Measurements from ENCODE around the gene NUB1.
"Not testable (repeated sequence)": the region's sequence is repeated elsewhere in the genome, so short reads cannot be mapped to it uniquely, and the experiment has no call there.

The NUB1 gene

DNA sequence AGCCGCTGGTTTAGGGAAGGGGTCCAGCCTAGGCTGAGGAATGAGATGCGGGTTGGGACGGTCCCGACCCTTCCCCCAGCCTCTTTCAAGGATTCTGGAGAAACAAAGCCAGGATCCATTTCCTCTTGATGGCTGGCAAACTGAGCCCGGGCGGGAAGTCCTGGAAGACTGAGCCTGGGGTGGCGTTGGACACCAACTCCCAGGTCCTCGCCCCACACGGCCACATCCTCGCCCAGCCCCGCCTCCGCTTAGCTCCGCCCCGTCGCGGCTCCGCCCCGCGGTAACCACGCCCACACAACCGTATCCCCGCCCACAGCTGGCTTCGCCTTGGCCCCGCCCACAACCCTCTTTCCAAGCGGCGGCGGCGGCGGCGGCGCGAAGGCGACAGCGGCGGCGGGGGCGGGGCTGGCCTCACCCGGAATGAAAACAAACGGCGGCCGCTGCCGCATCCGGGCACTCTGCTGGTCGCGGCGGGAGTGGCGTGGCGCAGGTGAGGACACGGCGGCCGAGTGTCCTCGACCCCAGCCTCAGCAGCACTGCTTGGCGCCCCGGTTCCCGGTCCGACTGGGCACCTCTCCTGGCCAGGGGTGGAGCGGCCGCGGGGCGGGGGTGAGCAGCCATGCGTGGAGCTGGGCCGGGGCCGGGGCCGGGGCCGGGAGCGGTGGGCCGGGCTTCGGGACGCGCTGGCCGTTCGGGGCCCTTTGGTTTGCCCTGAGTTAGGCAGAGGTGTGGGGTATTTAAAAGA is at the start of gene NUB1:
NUB1 (plus strand) TSS at position 456 of the 745 bp plus-strand sequence. CDS start 3,538 bp downstream, outside the sequence.
- DNase-seq, result peak; percentile 97

GRCh38 chr7:151292850-151293249 is 48.8 kb upstream of the NUB1 start:
- no peak for DNase-seq
- ATAC-seq, result no peak

More for the DNA sequence above, at the start of gene NUB1:
- peak; percentile 82 for ATAC-seq

DNA sequence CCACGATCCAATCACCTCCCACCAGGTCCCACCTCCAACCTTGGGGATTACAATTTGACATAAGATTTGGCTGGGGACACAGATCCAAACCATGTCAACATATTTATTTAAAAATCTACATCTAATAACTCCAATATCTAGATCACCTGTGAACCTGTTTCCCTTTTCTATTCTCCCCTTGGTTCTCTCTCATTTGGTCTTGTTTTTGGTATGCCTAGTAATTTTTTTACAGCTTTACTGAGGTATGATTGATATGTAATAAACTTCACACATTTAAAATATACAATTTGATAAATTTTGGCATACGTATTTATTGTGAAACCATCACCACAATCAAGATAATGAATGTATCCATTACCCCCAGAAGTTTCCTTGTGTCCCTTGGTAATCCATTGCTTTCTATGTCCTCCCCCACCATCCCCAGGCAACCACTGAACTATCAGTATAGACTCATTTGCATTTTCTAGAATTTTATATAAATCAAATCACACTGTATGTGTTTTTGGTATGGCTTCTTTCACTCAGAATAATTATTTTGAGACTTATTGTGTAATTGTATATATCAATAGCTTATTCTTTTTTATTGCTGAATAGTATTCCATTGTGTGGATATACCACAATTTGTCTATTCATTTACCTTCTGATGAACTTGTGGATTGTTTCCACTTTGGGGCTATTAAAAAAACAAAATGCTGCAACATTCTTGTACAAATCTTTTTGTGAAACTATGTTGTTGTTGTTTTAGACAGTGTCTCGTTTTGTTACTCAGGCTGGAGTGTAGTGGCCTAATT is 45.2 kb upstream of the NUB1 start:
- DNase-seq, result no peak
- ATAC-seq, result no peak

- ATAC-seq, result no peak
- no peak for DNase-seq
Observed at GRCh38 chr7:151298765-151299164, 42.8 kb upstream of the NUB1 start.

- DNase-seq, result no peak
- ATAC-seq, result no peak
Observed at GRCh38 chr7:151299530-151299929, 42.1 kb upstream of the NUB1 start.

- ATAC-seq, result no peak
Observed at GRCh38 chr7:151299940-151300645, 41.5 kb upstream of the NUB1 start.

GRCh38 chr7:151301471-151302462 is 39.8 kb upstream of the NUB1 start:
- no peak for DNase-seq
- no peak for ATAC-seq

More at GRCh38 chr7:151299940-151300645, 41.5 kb upstream of the NUB1 start:
- no peak for DNase-seq

DNA sequence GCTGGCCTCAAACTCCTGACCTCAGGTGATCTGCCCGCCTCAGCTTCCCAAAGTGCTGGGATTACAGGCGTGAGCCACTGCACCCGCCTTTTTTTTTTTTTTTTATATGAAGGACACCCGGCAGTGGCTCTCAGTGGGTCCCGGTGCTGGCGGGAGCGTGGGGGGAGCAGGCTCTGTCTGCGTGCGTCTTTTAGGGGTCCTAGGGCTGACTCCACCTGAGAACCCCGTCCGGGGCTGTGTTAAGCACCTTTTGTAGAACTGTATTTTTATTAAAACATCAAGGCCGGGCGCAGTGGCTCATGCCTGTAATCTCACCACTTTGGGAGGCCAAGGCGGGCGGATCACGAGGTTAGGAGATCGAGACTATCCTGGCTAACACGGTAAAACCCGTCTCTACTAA is 37.4 kb upstream of the NUB1 start:
- DNase-seq, result not testable (repeated sequence)

GRCh38 chr7:151304856-151305255 is 36.8 kb upstream of the NUB1 start:
- DNase-seq (no peak), ATAC-seq (no peak)

More for the DNA sequence above, 37.4 kb upstream of the NUB1 start:
- not testable (repeated sequence) for ATAC-seq

GRCh38 chr7:151306374-151306773 is 35.2 kb upstream of the NUB1 start:
- DNase-seq (no peak), ATAC-seq (no peak)

DNA sequence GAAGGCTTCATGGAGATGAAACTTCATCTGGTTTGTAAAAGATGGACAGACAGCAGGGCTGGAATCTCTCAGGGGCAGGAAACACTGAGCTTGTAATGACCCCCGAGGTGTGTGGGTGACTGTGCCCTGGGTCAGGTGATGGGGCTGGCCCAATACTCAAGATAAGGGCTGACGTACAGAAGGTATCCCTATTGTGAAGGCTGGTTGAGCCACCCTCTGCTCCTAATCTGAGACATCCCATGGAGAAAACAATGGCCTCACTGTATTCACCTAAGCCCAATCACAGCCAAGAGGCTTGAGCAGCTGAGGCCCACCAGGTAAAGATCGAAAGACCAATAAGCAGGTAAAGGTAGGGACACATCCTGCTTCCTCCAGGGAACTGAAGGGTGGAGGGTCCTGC is 34.8 kb upstream of the NUB1 start:
- no peak for DNase-seq
- no peak for ATAC-seq

- no peak for DNase-seq
- ATAC-seq, result no peak
Observed at GRCh38 chr7:151307536-151307935, 34.1 kb upstream of the NUB1 start.

GRCh38 chr7:151308256-151308655 is 33.4 kb upstream of the NUB1 start:
- no peak for DNase-seq
- ATAC-seq, result no peak

DNA sequence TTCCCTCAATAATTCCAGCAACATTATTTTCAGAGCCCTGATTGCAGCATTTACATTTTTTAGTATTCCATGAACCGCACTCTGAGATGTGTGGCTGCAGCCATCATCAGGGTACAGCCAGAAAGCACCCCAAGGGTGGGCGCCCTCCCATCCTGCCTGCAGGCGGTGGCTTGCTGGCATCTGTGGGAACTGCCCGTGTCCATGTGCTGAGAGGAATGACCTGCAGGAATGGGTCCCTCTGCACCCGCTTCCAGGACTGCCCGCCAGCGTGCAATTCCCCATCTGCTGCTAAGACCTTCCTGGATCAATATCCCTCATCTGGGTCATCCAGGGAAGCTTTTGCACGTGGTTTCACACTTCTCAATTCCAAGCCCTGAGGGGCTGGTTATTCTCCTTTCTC is 32.8 kb upstream of the NUB1 start:
- DNase-seq (no peak), ATAC-seq (no peak)

GRCh38 chr7:151309311-151309710 is 32.3 kb upstream of the NUB1 start:
- ATAC-seq (no peak), DNase-seq (no peak)

GRCh38 chr7:151310578-151310977 is 31.0 kb upstream of the NUB1 start:
- DNase-seq (no peak), ATAC-seq (no peak)

DNA sequence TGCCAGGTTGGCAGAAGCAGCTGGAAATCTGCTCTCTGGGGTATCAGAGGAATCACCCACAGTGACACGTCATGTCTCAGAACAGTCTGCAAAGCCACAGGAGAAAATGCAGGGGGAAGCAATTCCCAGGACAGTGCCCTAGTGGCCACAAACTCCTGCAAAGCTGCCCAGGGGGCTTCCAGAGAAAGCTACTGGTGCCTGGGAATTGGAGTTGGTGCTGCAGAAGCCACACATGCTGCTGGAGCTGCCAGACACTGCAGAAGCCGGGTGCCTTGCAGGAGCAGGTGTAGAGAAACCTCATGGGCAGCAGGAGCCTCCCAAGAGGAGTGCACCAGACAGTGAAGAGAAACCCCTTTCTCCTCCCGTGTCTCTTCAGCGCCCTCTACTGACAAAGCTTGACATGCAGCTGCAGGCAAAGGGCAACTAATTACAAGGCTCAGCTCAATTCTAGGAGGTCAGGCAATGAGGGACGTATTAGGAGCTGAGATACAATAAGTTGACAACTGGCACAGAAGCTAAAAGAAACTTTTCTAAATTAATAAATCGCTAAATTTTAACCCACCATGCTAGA is 30.2 kb upstream of the NUB1 start:
- DNase-seq, result peak; percentile 47
- no peak for ATAC-seq

GRCh38 chr7:151312356-151312755 is 29.3 kb upstream of the NUB1 start:
- ATAC-seq, result no peak
- DNase-seq, result no peak

- ATAC-seq (peak; percentile 16), DNase-seq (no peak)
Observed at GRCh38 chr7:151312831-151313809, 28.5 kb upstream of the NUB1 start.

GRCh38 chr7:151313857-151314256 is 27.8 kb upstream of the NUB1 start:
- DNase-seq (peak; percentile 25), ATAC-seq (peak; percentile 41)

Data from stimulated activated naive CD8-positive, alpha-beta T cell treated with anti-CD3 and anti-CD28 coated beads, Interleukin-15, Interleukin-2, amounts not matched to agents 100 U/mL and 50 U/mL, for 24 hours (primary cell).